Measurements from ENCODE around the gene KLHL33.

Gene KLHL33, protein sequence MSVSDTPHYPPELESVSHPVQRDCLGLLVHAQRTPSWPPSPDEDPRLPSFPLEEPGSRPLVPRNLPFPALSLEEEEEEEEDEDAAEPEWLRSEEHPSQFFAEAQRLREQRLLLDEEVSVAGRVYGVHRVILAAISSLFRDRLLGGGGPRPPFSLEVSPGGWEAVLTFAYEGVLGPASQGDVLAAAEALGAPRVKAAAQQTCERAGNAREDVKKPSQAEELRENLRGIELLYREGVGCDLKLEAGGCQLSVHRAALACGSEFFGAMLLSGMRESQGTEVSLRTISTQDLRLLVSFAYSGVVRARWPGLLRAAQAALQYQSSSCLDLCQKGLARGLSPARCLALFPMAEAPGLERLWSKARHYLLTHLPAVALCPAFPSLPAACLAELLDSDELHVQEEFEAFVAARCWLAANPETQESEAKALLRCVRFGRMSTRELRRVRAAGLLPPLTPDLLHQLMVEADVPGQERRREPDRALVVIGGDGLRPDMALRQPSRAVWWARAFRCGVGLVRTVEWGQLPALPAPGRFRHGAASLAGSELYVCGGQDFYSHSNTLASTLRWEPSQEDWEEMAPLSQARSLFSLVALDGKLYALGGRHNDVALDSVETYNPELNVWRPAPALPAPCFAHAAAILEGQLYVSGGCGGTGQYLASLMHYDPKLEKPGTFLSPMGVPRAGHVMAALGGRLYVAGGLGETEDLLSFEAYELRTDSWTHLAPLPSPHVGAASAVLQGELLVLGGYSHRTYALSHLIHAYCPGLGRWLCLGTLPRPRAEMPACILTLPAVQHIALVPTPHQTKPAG

DNA sequence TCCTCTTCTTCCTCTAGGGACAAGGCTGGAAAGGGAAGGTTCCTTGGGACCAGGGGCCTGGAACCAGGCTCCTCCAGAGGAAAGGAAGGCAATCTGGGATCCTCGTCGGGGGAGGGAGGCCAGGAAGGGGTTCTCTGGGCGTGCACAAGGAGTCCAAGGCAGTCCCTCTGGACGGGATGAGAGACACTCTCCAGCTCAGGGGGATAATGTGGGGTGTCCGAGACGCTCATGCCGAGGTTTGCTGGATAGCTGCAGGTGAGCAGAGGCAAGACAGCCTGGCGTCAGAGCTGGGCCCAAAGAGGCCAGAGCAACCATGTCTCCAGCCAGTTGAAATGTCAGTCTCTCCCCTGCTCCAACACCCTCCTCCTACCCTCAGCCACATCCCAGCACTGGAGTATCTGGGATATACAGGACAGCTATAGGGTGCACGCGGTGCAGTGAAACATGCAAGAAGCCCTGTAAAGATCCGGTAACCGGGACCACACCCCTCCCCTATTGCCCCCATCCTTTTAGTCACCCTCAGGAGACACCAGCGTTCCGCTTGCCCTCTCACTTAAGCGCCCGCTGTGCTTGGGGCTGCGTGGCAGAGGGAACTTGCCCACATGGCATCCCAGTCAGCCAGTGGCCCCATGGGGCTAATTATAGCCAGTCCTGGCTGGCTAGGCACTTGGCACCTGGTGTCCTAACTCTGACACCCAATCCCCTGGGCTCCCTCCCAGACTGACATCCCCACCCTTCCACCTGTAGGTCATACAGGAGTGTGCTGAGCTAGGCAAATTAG, at the start of gene KLHL33:
Gene KLHL33, minus strand, starts transcription at position 585 of the 781 bp plus-strand sequence. Its CDS starts 355 bp downstream, at position 230.
- no peak within 1 kb of the TSS for H3K4me3 ChIP-seq (ENCODE audit: low read depth, low read length)
- TF ChIP-seq, protein P1, sequence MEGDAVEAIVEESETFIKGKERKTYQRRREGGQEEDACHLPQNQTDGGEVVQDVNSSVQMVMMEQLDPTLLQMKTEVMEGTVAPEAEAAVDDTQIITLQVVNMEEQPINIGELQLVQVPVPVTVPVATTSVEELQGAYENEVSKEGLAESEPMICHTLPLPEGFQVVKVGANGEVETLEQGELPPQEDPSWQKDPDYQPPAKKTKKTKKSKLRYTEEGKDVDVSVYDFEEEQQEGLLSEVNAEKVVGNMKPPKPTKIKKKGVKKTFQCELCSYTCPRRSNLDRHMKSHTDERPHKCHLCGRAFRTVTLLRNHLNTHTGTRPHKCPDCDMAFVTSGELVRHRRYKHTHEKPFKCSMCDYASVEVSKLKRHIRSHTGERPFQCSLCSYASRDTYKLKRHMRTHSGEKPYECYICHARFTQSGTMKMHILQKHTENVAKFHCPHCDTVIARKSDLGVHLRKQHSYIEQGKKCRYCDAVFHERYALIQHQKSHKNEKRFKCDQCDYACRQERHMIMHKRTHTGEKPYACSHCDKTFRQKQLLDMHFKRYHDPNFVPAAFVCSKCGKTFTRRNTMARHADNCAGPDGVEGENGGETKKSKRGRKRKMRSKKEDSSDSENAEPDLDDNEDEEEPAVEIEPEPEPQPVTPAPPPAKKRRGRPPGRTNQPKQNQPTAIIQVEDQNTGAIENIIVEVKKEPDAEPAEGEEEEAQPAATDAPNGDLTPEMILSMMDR (IDR thresholded peaks at IDR 0.05; ENCODE audit: control insufficient read depth, extremely low read depth, insufficient read depth) = no peak
- DNase-seq (ENCODE audit: low read depth) = no peak

DNA sequence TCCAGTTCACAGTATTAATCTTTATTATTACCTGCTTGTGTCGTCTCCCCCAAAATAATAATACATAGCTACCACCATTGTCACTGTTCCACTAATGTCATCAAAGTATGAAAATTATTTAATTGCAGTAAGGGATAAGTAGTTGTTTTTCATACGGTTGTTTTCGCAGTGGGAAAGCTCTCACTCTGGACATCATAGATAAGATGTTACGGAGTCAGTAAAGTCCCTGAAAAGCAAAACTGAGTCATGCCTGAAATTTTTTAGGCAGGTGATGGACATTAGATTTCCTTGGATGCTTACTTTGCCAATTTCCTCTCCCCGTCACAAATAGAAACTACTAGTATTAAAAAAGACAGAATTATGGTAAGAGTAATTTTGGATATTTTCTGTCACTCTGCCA, 46.4 kb upstream of the KLHL33 start:
- no peak overlapping the region for H3K4me3 ChIP-seq (ENCODE audit: low read depth, low read length)
- no peak for DNase-seq (ENCODE audit: low read depth)
- TF ChIP-seq, protein P1 (IDR thresholded peaks at IDR 0.05; ENCODE audit: control insufficient read depth, extremely low read depth, insufficient read depth) = no peak

DNA sequence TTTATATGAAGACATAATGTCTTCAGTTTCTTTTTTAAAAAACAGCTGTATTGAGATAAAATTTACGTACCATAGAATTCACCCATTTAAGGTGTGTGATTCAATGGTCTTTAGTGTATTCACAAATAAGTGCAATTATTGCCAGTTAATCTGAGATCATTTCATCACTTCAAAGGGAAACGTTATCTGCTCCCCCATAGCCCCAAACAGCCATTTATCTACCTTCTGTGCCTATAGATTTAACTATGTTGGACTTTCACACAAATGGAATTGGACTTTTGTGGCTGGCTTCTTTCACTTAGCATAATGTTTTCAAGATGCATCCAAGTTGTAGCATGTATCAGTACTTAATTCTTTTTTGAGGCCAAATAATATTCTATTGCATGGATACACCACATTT, 42.9 kb upstream of the KLHL33 start:
- no peak for DNase-seq (ENCODE audit: low read depth)
- H3K4me3 ChIP-seq (ENCODE audit: low read depth, low read length) = no peak overlapping the region
- TF ChIP-seq, protein P1 (IDR thresholded peaks at IDR 0.05; ENCODE audit: control insufficient read depth, extremely low read depth, insufficient read depth) = no peak

DNA sequence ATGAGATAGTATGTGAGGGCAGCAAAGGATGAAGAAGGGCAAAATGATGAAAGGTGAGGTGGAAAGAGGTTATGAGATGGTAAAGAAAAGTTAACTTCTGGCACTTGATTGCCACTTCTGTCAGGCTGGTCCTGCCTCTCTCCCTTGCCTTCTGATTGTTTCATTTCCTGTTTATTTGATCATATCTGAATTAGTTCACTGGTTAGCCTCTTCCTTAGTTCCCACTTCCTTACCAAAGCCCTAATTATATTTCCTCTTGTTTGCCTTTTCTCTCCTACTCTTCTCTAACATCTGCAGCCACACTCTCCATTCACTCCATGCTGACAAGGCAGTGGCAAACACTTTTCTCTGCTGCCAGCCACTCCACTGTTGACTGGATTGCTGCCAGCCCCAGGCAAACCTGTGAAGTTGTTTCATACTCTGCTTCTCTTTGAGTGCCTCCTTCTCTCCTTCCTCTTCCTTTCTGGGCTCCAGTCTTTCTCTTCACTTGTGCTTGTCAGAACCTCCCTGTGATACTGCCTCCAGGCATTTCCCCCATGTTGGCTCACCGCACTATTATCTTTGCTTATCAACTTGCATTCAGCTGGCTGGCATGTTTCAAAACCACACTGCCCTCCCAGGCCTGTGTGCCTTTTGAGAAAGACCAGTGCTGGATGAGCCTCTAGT, 41.4 kb upstream of the KLHL33 start:
- TF ChIP-seq, protein P1 (IDR thresholded peaks at IDR 0.05; ENCODE audit: control insufficient read depth, extremely low read depth, insufficient read depth) = no peak
- DNase-seq (ENCODE audit: low read depth) = no peak
- no peak overlapping the region for H3K4me3 ChIP-seq (ENCODE audit: low read depth, low read length)

DNA sequence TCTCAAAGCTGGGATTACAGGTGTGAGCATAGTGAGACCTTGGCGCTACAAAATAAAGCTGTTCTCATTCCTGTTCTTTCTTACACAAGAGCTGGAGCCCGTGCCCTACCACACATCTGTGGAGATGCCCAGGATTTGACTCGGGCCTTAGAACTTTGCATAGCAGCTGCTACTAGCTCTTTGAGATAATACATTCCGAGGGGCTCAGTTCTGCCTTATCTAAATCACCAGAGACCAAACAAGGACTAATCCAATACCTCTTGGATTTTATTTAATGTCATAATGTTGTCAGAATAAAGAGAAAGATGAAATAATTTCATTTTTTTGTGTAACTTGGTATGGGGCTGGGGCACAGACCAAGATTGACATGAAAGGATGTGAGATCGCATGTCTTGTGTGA, 40.8 kb upstream of the KLHL33 start:
- DNase-seq (ENCODE audit: low read depth) = no peak
- H3K4me3 ChIP-seq (ENCODE audit: low read depth, low read length) = no peak overlapping the region
- TF ChIP-seq, protein P1 (IDR thresholded peaks at IDR 0.05; ENCODE audit: control insufficient read depth, extremely low read depth, insufficient read depth) = no peak

DNA sequence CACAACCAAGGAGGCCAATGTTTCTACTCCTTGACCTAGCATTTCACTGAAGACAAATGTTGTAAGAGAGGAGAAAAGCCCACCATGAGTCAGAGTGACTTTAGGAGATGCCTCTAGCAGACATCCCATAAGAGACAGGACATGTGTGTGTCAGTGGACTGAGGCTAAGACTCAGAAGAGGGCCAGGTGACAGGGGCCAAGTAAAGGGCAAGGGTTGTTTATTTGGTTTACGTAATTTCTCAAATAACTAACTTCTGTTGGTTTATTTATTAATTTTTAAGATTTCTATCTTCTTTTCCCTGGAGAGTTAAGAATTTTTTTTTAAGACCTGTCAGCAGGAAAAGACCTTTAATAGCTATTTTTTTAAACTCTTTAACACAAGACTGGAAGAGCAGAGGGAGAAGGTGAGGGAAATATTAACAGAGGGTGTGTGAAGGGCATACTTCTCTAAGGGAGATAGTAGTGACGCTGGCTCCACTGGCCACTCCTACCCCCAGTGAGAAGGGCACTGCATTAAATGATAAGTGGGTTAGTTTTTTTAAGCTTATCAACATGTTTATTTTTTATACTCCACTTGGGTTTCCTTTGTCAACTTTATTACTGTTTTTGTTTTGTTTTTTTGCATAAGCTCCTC, 36.7 kb upstream of the KLHL33 start:
- TF ChIP-seq, protein P1 (IDR thresholded peaks at IDR 0.05; ENCODE audit: control insufficient read depth, extremely low read depth, insufficient read depth) = no peak
- no peak overlapping the region for H3K4me3 ChIP-seq (ENCODE audit: low read depth, low read length)
- no peak for DNase-seq (ENCODE audit: low read depth)
